Pons (tissue), 1 donor: Measurements from ENCODE around the gene ISM1.

Experiments used
- DNase-seq: peaks from one replicate; pipeline ENCODE4 v3.0.0-alpha.2; 2016; ENCODE audit warnings: low spot score

Gene ISM1

DNA sequence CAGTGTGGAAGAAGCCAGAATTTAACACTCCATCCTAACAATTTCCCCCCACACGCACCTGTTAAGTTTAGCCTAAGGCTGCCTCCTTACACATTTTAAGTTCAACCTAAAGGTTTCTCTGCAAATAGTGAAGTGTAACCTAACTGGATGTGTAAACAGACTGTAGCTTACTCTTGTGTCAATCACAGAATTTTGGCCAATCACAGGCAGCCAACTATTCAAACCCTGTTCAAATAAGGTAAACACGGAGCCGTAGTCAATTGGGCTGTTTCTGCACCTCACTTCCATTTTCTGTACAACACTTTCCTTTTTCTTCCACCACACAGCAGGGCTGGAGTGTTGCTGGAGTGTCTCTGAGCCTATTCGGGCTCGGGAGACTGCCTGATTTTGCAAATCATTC, 92.1 kb downstream of the ISM1 start:
- DNase-seq, result no peak

- DNase-seq, result no peak
These were observed 96.4 kb downstream of the ISM1 start for GRCh38 chr20:13317439-13317838.

GRCh38 chr20:13318871-13319521, 97.9 kb downstream of the ISM1 start:
- DNase-seq, result no peak

DNA sequence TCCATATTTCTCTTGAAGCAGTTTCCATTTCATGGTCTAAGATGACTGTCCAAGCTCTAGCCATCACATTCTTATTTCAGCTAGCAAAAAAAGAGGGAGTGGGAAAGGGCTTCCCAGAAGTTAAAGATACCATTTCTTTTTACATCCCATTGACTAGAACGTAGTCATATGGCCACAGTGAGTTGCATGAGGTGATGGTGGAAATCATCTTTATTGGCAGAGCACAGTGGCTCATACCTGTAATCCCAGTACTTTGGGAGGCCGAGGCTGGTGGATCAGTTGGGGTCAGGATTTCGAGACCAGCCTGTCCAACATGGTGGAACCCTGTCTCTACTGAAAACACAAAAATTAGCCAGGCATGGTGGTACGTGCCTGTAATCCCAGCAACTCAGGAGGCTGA, 99.6 kb downstream of the ISM1 start:
- no peak for DNase-seq

- no peak for DNase-seq
These were observed 100.3 kb downstream of the ISM1 start for GRCh38 chr20:13321416-13321815.

DNA sequence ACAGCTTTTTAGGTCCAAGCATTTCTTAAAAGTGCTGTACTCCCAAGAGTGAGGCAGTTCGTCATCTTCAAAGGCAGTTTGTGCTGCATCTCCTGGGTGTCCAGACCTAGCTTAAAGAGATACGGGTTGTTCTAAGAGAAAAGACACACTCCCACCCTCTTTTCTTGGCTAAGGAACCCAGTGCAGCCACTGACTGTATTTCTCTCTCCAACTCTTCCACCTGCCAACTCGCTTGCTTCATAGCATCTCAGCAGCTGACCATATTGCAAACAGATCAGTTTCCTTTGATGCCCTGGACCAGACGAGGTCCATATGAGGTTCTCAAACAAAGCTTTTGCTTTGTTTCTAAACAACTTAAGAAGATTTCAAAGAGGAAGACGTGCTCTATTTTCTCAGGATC, 101.1 kb downstream of the ISM1 start:
- DNase-seq, result no peak

GRCh38 chr20:13322621-13323020, 101.5 kb downstream of the ISM1 start:
- no peak for DNase-seq

GRCh38 chr20:13325033-13325432, 104.0 kb downstream of the ISM1 start:
- DNase-seq, result no peak

- no peak for DNase-seq
These were observed 104.8 kb downstream of the ISM1 start for GRCh38 chr20:13325796-13326340.

DNA sequence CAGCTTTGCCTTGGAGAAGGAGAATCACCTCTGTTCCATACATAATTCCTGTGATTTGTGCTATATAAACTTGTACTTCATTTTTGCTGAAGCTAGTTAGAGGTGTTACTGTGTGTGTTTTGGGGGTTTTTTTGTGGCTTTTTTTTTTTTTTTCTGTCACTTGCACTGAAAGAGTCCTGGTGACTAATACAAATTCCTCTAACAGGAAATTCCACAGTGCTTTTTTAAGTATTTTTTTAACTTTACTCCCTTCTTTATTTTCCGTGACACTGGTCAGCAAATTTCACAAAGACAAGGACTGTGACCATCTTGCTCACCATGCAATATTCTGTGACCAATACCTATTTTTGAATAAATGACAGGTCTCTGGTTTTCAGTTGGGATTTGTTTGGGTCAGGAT, 110.5 kb downstream of the ISM1 start:
- DNase-seq, result no peak

DNA sequence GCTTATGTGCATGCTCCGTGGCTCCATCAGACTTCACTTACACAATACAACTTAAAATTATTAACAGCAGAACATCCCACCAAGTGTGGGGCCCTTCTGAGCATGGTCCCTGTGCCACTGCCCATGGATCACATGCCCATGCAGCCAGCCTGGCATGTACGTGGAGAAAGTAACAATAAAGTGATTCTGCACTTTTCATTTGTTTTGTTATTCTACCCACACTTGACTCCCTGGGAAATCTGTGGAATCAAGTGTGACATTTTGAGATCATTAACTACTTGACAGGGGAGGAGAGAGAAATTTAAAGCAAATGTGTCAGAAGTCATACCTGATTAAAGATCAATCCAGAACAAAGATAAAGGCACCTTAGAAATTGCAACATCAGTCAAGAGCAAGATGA, 112.0 kb downstream of the ISM1 start:
- no peak for DNase-seq

GRCh38 chr20:13333793-13334192, 112.7 kb downstream of the ISM1 start:
- no peak for DNase-seq

GRCh38 chr20:13336308-13337089, 115.4 kb downstream of the ISM1 start:
- DNase-seq, result no peak

GRCh38 chr20:13337090-13337784, 116.2 kb downstream of the ISM1 start:
- no peak for DNase-seq

DNA sequence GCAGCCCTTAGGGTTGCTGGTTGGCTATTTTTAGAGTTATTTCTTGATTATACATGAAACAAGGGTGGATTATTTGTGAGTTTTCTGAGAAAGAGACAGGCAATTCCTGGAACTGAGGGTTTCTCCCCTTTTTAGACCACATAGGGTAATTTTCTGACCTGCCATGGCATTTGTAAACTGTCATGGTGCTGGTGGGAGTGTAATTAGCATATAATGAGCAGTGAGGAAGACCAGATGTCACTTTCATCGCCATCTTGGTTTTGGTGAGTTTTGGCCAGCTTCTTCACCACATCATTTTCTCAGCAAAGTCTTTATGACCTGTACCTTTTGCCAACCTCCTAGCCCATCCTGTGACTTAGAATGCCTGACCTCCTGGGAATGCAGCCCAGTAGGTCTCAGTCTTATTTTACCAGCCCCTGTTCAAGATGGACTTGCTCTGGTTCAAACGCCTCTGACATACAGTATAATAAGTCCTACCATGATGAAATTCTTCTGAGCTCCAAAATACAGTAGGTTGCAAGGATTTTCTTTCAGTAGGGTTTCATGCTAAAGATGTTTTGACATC, 117.1 kb downstream of the ISM1 start:
- DNase-seq, result no peak

- no peak for DNase-seq
These were observed 117.9 kb downstream of the ISM1 start for GRCh38 chr20:13338999-13339411.

DNA sequence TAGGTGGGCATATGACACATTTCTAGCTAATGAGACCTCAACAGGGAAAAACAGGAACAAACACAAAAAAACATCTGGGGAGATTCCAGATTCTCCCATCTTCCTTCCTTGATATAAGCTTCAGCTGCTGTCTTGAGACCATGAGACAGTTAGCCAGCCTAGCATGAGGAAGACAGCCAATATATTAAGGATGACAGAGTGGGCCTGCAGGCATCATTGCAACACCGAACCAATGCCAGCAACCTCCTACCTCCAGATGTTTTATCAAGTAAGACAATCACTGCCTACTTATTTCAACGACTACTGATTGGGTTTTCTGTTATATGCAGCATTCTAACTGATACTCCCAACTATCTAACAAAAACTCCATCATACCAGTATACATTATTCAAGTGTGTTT, 119.0 kb downstream of the ISM1 start:
- DNase-seq, result no peak

DNA sequence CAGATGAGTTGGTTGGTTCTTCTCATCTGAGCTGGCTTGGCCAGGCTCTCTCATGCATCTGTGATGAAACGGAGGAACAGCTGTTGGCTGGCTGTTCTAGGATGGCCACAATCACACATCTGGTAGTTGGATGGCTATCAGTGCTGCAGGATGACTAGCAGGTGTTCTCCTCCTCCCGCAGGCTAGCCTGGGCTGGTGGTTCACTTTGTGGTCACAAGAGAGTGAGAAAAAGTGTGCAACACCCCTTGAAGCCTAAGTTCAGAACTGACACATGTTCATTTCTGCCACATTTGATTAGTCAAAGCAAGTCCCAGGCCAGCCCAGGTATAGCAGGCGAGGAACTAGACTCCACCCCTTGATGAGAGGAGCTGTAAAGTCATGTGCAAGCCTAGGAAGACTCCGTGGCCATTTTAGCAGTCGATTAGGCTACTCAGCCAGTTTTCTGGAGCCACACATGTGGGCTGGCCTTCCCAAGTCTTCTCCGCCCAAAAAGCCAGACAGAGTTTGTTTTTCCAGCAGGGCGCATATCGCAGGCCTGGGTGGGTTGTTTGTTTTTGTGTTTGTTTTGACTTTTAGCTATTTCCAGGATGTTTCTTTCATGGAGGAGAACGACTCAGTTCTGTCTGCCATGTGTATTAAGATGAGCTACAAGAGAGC, 120.8 kb downstream of the ISM1 start:
- no peak for DNase-seq

GRCh38 chr20:13342469-13343242, 121.6 kb downstream of the ISM1 start:
- DNase-seq, result no peak

DNA sequence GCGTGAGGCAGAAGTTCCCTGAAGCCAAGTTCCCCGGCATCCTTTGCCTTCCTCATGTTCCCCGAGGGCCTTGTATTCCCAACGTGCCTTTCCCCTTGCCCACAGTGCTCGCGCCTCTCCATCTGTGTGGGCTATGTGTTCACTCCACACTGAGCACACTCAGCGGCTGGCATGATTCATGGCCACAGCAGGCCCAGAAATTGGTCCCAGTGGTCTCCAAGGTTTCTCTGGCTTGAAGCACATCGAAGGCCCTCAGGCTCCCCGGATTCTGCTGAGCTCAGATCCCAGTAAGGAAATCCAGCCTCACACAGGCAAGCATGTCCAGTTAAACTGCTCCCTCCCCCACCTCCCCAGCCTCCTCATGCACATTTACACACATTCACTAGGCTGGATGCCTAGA, 123.6 kb downstream of the ISM1 start:
- no peak for DNase-seq
